HepG2 (cell line): ENCODE data around the gene SGK1. TPM values are rescaled to one million over a fixed set of nuclear protein-coding genes. Genes with fewer than 3 reads are reported as not detected.
A peak's percentile ranks its signal among the peaks of the same experiment; 100 is the strongest.

Experiments used
- AGO2 ChIP-seq: fragments of 200-400 bp; formaldehyde crosslinking; optimal IDR thresholded peaks from 2 replicates; pipeline ENCODE3; 2017; ENCODE audit warnings: mild to moderate bottlenecking, low read depth, low read length, moderate library complexity
- BRF2 ChIP-seq: sonication (generic); formaldehyde crosslinking; IDR thresholded peaks from 2 replicates; pipeline ENCODE4 v1.8.1; 2022; ENCODE audit warnings: mild to moderate bottlenecking, missing genetic modification reagents
- FOXM1 ChIP-seq: sonication (generic); formaldehyde crosslinking; IDR thresholded peaks from 2 replicates; pipeline ENCODE4 v1.5.0; 2020; ENCODE audit warnings: missing genetic modification reagents
- GFI1 ChIP-seq: sonication (generic); formaldehyde crosslinking; IDR thresholded peaks from 2 replicates; pipeline ENCODE4 v1.5.0; 2020; ENCODE audit warnings: missing genetic modification reagents, mild to moderate bottlenecking, borderline replicate concordance
- HOXA7 ChIP-seq: sonication (generic); formaldehyde crosslinking; IDR thresholded peaks from 2 replicates; pipeline ENCODE4 v1.8.1; 2022; ENCODE audit warnings: mild to moderate bottlenecking, missing genetic modification reagents, moderate library complexity
- KLF6 ChIP-seq: IDR thresholded peaks from 2 replicates; pipeline ENCODE4 v1.8.0; 2016; ENCODE audit warnings: missing biosample characterization, missing genetic modification reagents
- NCOA2 ChIP-seq: sonication (generic); formaldehyde crosslinking; IDR thresholded peaks from 2 replicates; pipeline ENCODE4 v1.8.0; 2022; ENCODE audit warnings: inconsistent platforms
- RCOR2 ChIP-seq: IDR thresholded peaks from 2 replicates; pipeline ENCODE4 v1.6.1; 2016; ENCODE audit warnings: missing biosample characterization, missing genetic modification reagents
- SOX13 ChIP-seq, 3 experiments: fragments of 450-650 bp in 1 of 3; sonication (generic) in 1 of 3; formaldehyde crosslinking in 1 of 3; IDR thresholded peaks in 2 of 3; conservative IDR thresholded peaks in 1 of 3; 2 replicates each; pipeline versions ENCODE4 v1.5.0 to v1.6.1; 2016 to 2020; ENCODE audit warnings: antibody characterized with exemption in 1 of 3, mild to moderate bottlenecking in 1 of 3, missing compliant biosample characterization in 1 of 3, missing genetic modification reagents in 1 of 3, moderate library complexity in 1 of 3
- ZBTB1 ChIP-seq: sonication (generic); formaldehyde crosslinking; IDR thresholded peaks from 2 replicates; pipeline ENCODE4 v1.4.0; 2020; ENCODE audit warnings: missing genetic modification reagents, borderline replicate concordance
- ZBTB42 ChIP-seq: sonication (generic); formaldehyde crosslinking; IDR thresholded peaks from 2 replicates; pipeline ENCODE4 v1.5.0; 2020; ENCODE audit warnings: mild to moderate bottlenecking, missing genetic modification reagents
- ZNF24 ChIP-seq: fragments of 450-650 bp; IDR thresholded peaks from 2 replicates; pipeline ENCODE4 v1.6.1; 2017; ENCODE audit warnings: antibody characterized with exemption, mild to moderate bottlenecking
- ZNF3 ChIP-seq: IDR thresholded peaks from 2 replicates; pipeline ENCODE4 v1.7.0; 2017; ENCODE audit warnings: inconsistent platforms
- ZNF547 ChIP-seq: sonication (generic); formaldehyde crosslinking; IDR thresholded peaks from 2 replicates; pipeline ENCODE4 v1.5.1; 2020; ENCODE audit warnings: mild to moderate bottlenecking, missing genetic modification reagents
- ZNF567 ChIP-seq: sonication (generic); formaldehyde crosslinking; IDR thresholded peaks from 2 replicates; pipeline ENCODE4 v1.8.1; 2023; ENCODE audit warnings: mild to moderate bottlenecking, missing genetic modification reagents, borderline replicate concordance
- ZNF574 ChIP-seq: sonication (generic); formaldehyde crosslinking; IDR thresholded peaks from 2 replicates; pipeline ENCODE4 v1.4.0; 2020; ENCODE audit warnings: missing genetic modification reagents
- ZNF644 ChIP-seq: IDR thresholded peaks from 2 replicates; pipeline ENCODE4 v1.6.1; 2016; ENCODE audit warnings: low read depth
- ZNF704 ChIP-seq: sonication (generic); formaldehyde crosslinking; IDR thresholded peaks from 2 replicates; pipeline ENCODE4 v1.8.1; 2023; ENCODE audit warnings: mild to moderate bottlenecking, inconsistent platforms, moderate library complexity, missing genetic modification reagents, borderline replicate concordance
- polyA plus RNA-seq, 8 experiments: library from polyadenylated mRNA; depleted of rRNA in 3 of 8; stranded (reverse) in 7 of 8; unstranded in 1 of 8; fragments of >200 nt; fragmentation: Illumina TruSeq in 4 of 8; extraction: Trizol in 4 of 8; gene quantifications; 2 replicates each; pipeline versions ENCODE4 v1.2.1 to v1.2.3, GENCODE V29; 2011 to 2016; ENCODE audit warnings: low read depth in 4 of 8, missing spikeins in 1 of 8, mixed read lengths in 1 of 8; ENCODE audit not compliant: insufficient read depth in 1 of 8
- total RNA-seq, 5 experiments: library from RNA; depleted of rRNA; stranded (reverse); fragments of >200 nt; fragmentation: Illumina TruSeq; extraction: Trizol; gene quantifications; 2 replicates each; pipeline ENCODE4 v1.2.3, GENCODE V29; 2016; ENCODE audit warnings: low read depth in 1 of 5
- TF ChIP-seq, protein P1 (sequence below): sonication (generic); formaldehyde crosslinking; IDR thresholded peaks from 2 replicates; pipeline ENCODE4 v1.5.1; 2020; ENCODE audit warnings: missing genetic modification reagents, mild to moderate bottlenecking, borderline replicate concordance

Gene SGK1
- total and polyA plus RNA-seq, 2 of the 13 experiments (the other 11 are each of a cell fraction or from before 2014, with no cell fraction given): 56.1 to 56.2 TPM

- peak; percentile 58; the same call in 1 of the 2 replicates for TF ChIP-seq BRF2 (CRISPR knock-in tag)
- TF ChIP-seq RCOR2: no peak; the same call in none of the 2 replicates
- TF ChIP-seq ZBTB42 (CRISPR knock-in tag): no peak
- TF ChIP-seq ZBTB1: no peak
- TF ChIP-seq HOXA7 (CRISPR knock-in tag): no peak
- no peak for TF ChIP-seq AGO2
- peak; percentile 84 for TF ChIP-seq ZNF24
- peak; percentile 100 for TF ChIP-seq NCOA2
- TF ChIP-seq ZNF644 (CRISPR knock-in tag): peak; percentile 25; the same call in 1 of the 2 replicates
- TF ChIP-seq ZNF567 (CRISPR knock-in tag): no peak
- TF ChIP-seq ZNF704: no peak
- peak; percentile 88 for TF ChIP-seq SOX13 (IDR thresholded peaks at IDR 0.05)
- TF ChIP-seq SOX13 (CRISPR knock-in tag; conservative IDR thresholded peaks at IDR 0.05 in 1 of 2, IDR thresholded peaks at IDR 0.05 in 1 of 2): peak in 1 of 2 experiments; percentile 99; a peak in 2 of 4 replicates
- no peak for TF ChIP-seq ZNF574 (CRISPR knock-in tag)
- TF ChIP-seq GFI1: peak; percentile 94
- TF ChIP-seq KLF6 (CRISPR knock-in tag): 0 out of 2 replicates have a peak, but pooled peaks have one; percentile 44
- TF ChIP-seq, protein P1, sequence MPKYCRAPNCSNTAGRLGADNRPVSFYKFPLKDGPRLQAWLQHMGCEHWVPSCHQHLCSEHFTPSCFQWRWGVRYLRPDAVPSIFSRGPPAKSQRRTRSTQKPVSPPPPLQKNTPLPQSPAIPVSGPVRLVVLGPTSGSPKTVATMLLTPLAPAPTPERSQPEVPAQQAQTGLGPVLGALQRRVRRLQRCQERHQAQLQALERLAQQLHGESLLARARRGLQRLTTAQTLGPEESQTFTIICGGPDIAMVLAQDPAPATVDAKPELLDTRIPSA (CRISPR knock-in tag): no peak
- TF ChIP-seq ZNF547: no peak
- TF ChIP-seq ZNF3: peak; percentile 60; the same call in 1 of the 2 replicates
- no peak for TF ChIP-seq FOXM1 (CRISPR knock-in tag)
Measured at GRCh38 chr6:134199848-134200606, 117.9 kb downstream of the SGK1 start (continued).
